Heart left ventricle (tissue), 16 donors: ENCODE results near the gene PIP5K1C. TPM values are rescaled to one million over a fixed set of nuclear protein-coding genes. Genes with fewer than 3 reads are reported as not detected.

Experiments used
- ATAC-seq, 4 donors: fragments of 200-7000 bp; cut with Tn5 transposase; one replicate each; pipeline ENCODE4 v1.9.1; 2020 to 2022; ENCODE audit warnings: moderate library complexity in 4 of 4, mild to moderate bottlenecking in 3 of 4, moderate number of reproducible peaks in 1 of 4
- DNase-seq, 5 donors: peaks; one replicate each; pipeline ENCODE4 v3.0.0-alpha.2; 2020
- H3K27ac ChIP-seq, 12 donors: fragments of 200-600 bp; sonication (generic) in 4 of 12; one replicate each; pipeline versions ENCODE4 v1.5.0 to v1.8.0; 2016 to 2022; ENCODE audit warnings: mild to moderate bottlenecking in 2 of 12
- H3K27me3 ChIP-seq, 9 donors: fragments of 200-600 bp; sonication (generic) in 2 of 9; one replicate each; pipeline versions ENCODE4 v1.5.1 to v1.8.0; 2016 to 2022; ENCODE audit warnings: mild to moderate bottlenecking in 3 of 9
- H3K36me3 ChIP-seq, 9 donors: fragments of 200-600 bp; sonication (generic) in 2 of 9; one replicate each; pipeline versions ENCODE4 v1.5.0 to v1.8.0; 2018 to 2022; ENCODE audit warnings: mild to moderate bottlenecking in 2 of 9
- H3K4me1 ChIP-seq, 12 donors: fragments of 200-600 bp; sonication (generic) in 4 of 12; one replicate each; pipeline versions ENCODE4 v1.5.0 to v1.8.0; 2016 to 2022; ENCODE audit warnings: mild to moderate bottlenecking in 3 of 12
- H3K4me3 ChIP-seq, 12 donors: fragments of 200-600 bp; sonication (generic) in 4 of 12; one replicate each; pipeline versions ENCODE4 v1.5.0 to v1.8.0; 2017 to 2022; ENCODE audit warnings: mild to moderate bottlenecking in 9 of 12, moderate library complexity in 4 of 12
- H3K9me3 ChIP-seq, 12 donors: fragments of 200-600 bp; sonication (generic) in 4 of 12; one replicate each; pipeline versions ENCODE4 v1.5.0 to v1.8.0; 2016 to 2022; ENCODE audit warnings: mild to moderate bottlenecking in 1 of 12
- POLR2A ChIP-seq, 2 donors: fragments of 450-650 bp; IDR thresholded peaks; one replicate each; pipeline ENCODE4 v1.6.1; 2017; ENCODE audit warnings: antibody characterized with exemption in 2 of 2, mild to moderate bottlenecking in 2 of 2, moderate library complexity in 2 of 2
- WGBS, 4 donors: extraction: QIAGEN DNeasy Blood & Tissue Kit in 2 of 4; methylation state at CpG; one replicate each; pipeline versions ENCODE4 v1.1.5 to v1.1.7; 2013 to 2018; 5-methylcytosine and 5-hydroxymethylcytosine counted together
- intact Hi-C, 10 donors: fragments of 100-400 bp; cut with DNase I; formaldehyde crosslinking; loops; one replicate each; pipeline versions ENCODE4 v1.11.1 to v1.14.2; 2022
- polyA plus RNA-seq, 2 donors: library from polyadenylated mRNA; stranded (reverse); fragments of 200-250 nt; gene quantifications; one replicate each; pipeline ENCODE4 v1.2.3, GENCODE V29; 2013
- total RNA-seq, 9 donors: library from RNA; depleted of rRNA in 2 of 9; stranded (reverse); fragments of >200 nt in 2 of 9; fragmentation: NEBNext Ultra II Directional in 3 of 9; extraction: Animal tissue kit (Norgen Biotek cat#: 25700) in 3 of 9; gene quantifications; one replicate each; pipeline versions ENCODE4 v1.1.0 to v1.2.4, GENCODE V29; 2016 to 2023
- TF ChIP-seq, protein P1 (sequence below), 12 donors: fragments of 200-600 bp; sonication (generic) in 4 of 12; IDR thresholded peaks; one replicate each; pipeline versions ENCODE4 v1.5.0 to v1.8.0; 2018 to 2022; ENCODE audit warnings: antibody characterized with exemption in 12 of 12, mild to moderate bottlenecking in 5 of 12
- donor health status: ischemic (EF 13 %, LVEDD 7.1; RV severe dilation, severe dysfunction).
- donor health status: healthy with polysubstance abuse.
- donor health status: DM: no; HTN: yes; CAD: no.
- donor health status: DM: no; HTN: no; CAD: no.
- donor health status: ischemic (EF 25% LVEDD 6.9; RV normal size, moderate dysfunction).
- donor health status: ischemic (EF 25% LVEDD 5.7; RV mildly dilated, moderate dysfunction).
- donor health status: healthy.
- donor health status: DM: yes; HTN: yes; CAD: no.
- donor health status: ischemic (EF 35%, LVEDD 5.7; RV mildly dilated, moderate dysfunction).
- donor health status: nonischemic (EF 11% LVEDD 7.7; RV severe dilation, severe dysfunction).
- donor health status: DM: yes; HTN: yes; CAD: no.
- donor health status: PGD.
- donor health status: ischemic (EF 29% LVEDD 5.4; RV normal size, mild dysfunction).
- donor health status: nonischemic (EF 23%, LVEDD 6.1; RV moderate dilation, normal function).

PIP5K1C gene
- total and polyA plus RNA-seq, 11 donors: 23.9 to 56.6 (median 36.3) TPM

DNA sequence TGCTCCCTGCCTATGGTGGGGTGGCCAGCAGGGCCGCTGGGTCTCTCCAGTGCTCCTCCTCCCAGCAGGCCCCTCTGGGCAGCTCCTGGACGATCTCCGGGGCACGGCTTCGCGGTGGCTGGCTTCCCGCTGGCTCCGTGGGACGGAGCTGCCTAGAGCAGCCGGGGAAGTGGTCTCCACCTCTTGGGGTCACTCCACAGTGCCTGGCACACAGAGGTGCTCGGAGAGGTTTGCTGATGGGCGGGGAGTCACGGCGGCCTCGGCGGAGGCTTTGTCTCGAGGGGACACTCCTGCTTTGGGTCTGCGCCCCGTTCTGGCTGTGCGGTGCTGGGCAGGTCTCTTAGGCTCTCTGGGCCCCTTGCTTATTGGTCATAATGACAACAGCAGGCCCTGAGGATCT, 63.8 kb downstream of the PIP5K1C start:
- no peak overlapping the region for H3K27ac ChIP-seq
- no peaks in the 10 kb centered on the region for H3K4me1 ChIP-seq
- no peaks in the 10 kb centered on the region for H3K9me3 ChIP-seq
- H3K4me3 ChIP-seq: no peak overlapping the region
- no peak for TF ChIP-seq POLR2A (IDR thresholded peaks at IDR 0.05)
- TF ChIP-seq, protein P1, sequence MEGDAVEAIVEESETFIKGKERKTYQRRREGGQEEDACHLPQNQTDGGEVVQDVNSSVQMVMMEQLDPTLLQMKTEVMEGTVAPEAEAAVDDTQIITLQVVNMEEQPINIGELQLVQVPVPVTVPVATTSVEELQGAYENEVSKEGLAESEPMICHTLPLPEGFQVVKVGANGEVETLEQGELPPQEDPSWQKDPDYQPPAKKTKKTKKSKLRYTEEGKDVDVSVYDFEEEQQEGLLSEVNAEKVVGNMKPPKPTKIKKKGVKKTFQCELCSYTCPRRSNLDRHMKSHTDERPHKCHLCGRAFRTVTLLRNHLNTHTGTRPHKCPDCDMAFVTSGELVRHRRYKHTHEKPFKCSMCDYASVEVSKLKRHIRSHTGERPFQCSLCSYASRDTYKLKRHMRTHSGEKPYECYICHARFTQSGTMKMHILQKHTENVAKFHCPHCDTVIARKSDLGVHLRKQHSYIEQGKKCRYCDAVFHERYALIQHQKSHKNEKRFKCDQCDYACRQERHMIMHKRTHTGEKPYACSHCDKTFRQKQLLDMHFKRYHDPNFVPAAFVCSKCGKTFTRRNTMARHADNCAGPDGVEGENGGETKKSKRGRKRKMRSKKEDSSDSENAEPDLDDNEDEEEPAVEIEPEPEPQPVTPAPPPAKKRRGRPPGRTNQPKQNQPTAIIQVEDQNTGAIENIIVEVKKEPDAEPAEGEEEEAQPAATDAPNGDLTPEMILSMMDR (IDR thresholded peaks at IDR 0.05): no peak
- H3K27me3 ChIP-seq: no peaks in the 10 kb centered on the region
- WGBS, 4 donors: 91 to 96% (median 93%) methylated on average over 15 to 20 of the region's 20 CpGs
- no peak for DNase-seq
- intact Hi-C loops: no loop called here
- ATAC-seq: no peak
- H3K36me3 ChIP-seq: peaks cover 2 to 85% (median 63%) of the 10 kb centered on the region in 9 donors

DNA sequence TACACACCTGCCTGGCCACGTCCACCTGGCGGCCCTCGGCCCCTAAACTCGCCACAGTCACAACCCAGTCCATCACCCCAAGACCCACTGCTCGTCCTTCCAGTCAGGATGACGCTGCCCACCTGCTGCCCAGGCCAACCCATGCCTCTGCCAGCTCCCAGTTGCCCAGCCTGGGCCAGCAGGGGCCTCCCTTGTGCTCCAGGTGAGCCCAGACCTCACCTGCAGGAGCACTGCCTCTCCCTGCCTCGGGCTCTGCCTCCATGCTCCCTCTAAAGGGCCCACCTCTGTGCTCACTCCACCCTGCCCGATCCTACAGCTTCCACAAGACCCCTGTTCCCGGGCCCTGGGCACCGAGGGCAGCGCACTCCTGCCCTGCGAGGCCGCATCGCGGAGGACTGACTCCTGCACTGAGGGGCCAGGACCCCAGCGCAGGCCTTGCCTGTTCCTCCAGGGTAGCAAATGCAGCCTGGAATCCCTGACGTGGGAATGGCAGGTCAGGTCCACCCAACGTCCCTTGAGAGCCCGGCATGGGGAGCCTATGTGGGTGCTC, 65.7 kb downstream of the PIP5K1C start:
- peaks cover 0 to 71% (median 47%) of the 10 kb centered on the region in 9 donors for H3K36me3 ChIP-seq
- 91 to 96% (median 95%) methylated on average over 10 to 19 of the region's 19 CpGs for WGBS, 4 donors

DNA sequence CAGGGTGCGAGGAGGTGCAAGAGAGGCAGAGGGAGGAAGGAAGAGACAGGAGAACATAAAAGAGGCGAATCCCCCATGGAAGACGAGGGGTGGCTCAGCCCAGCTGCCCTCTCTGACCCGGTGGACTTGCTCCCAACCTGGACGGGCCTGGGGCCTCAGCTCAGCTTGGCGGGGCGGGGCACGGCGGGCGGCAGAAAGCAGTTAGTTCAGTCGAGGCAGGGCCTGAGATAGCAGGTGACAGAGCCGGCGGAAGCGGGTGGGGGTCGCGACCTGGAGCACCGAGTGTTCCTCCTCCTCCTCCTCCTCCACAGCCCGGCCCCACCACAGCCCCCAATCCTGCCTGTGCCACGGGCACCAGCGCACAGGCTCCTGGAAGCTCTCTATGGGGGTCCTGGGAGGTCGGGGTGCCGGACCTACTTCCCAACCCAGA, 66.7 kb downstream of the PIP5K1C start:
- WGBS, 4 donors: 90 to 93% (median 92%) methylated on average over 22 of the region's 22 CpGs
- ATAC-seq (no peak), DNase-seq (no peak)
- H3K27ac ChIP-seq: no peak overlapping the region
- H3K4me1 ChIP-seq: no peaks in the 10 kb centered on the region
- no peak overlapping the region for H3K4me3 ChIP-seq
- no peaks in the 10 kb centered on the region for H3K9me3 ChIP-seq
- no peak for TF ChIP-seq POLR2A (IDR thresholded peaks at IDR 0.05)
- TF ChIP-seq, protein P1 (IDR thresholded peaks at IDR 0.05): no peak
- H3K27me3 ChIP-seq: no peaks in the 10 kb centered on the region
- H3K36me3 ChIP-seq: peaks cover 0 to 61% (median 37%) of the 10 kb centered on the region in 9 donors
- intact Hi-C loops: no loop called here

More for the DNA sequence above, 65.7 kb downstream of the PIP5K1C start:
- Histone ChIP-seq H3K4me1 (no peaks in the 10 kb centered on the region), H3K27me3 (no peaks in the 10 kb centered on the region), H3K27ac (no peak overlapping the region), H3K4me3 (no peak overlapping the region), H3K9me3 (no peaks in the 10 kb centered on the region)
- intact Hi-C loops: no loop called here
- TF ChIP-seq, protein P1 (IDR thresholded peaks at IDR 0.05): no peak
- no peak for TF ChIP-seq POLR2A (IDR thresholded peaks at IDR 0.05)
- ATAC-seq (no peak), DNase-seq (no peak)

DNA sequence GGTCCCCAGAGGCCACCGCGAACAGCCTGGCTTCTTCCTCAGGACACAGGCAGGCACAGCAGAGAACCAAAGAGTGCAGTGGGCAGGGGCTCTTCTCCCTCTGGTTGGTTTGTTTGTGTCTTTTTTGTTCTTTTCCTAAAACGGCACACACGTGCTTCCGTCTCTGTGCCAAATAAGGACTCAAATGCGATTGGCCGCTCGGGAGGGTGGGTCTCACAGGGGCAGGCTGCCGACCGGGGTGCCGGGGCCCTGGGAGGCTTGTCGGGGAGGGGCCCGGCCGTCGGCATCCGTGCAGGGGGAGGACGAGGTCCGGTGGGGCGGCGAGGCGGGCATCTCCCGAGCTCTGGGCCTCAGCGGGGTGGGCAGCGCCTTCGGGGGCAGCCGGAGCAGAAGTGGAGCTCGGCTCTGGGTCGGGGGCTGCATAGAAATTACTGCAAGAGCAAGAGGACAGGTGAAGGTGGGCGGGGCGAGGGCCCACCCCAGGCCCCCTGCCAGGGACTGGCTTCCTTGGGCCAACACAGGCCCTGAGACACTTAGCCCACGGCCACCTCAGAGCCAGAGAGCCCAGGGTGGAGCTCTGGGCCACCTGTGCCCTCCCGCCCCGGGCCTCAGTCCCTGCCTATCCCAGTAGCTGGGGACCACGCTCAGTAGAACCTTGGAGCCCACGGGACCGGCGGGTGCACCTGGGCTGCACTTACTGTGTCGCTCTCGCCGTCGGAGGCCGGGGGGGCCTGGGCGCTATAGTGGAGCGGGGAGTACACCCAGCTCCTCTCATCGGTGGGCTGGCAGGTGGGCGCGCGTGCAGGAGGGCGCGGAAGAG, 67.3 kb downstream of the PIP5K1C start:
- Histone ChIP-seq H3K36me3 (peaks cover 0 to 55% (median 31%) of the 10 kb centered on the region in 9 donors), H3K27ac (no peak overlapping the region), H3K4me3 (no peak overlapping the region), H3K4me1 (no peaks in the 10 kb centered on the region), H3K27me3 (no peaks in the 10 kb centered on the region), H3K9me3 (no peaks in the 10 kb centered on the region)
- 88 to 90% (median 89%) methylated on average over 44 to 50 of the region's 50 CpGs for WGBS, 4 donors
- DNase-seq (no peak), ATAC-seq (peak in 1 of 4 donors; percentile 2)
- intact Hi-C loops: no loop called here
- TF ChIP-seq, protein P1 (IDR thresholded peaks at IDR 0.05): no peak
- TF ChIP-seq POLR2A (IDR thresholded peaks at IDR 0.05): no peak
